Activated naive CD8-positive, alpha-beta T cell treated with anti-CD3 and anti-CD28 coated beads for 36 hours (primary cell): ENCODE data around the gene MACROD1. TPM values are rescaled to one million over a fixed set of nuclear protein-coding genes. Genes with fewer than 3 reads are reported as not detected.
"Not testable (repeated sequence)": the region's sequence is repeated elsewhere in the genome, so short reads cannot be mapped to it uniquely, and the experiment has no call there.

Experiments used
- DNase-seq: peaks from one replicate; pipeline ENCODE4 v3.0.0; 2021
- H3K27ac Mint-ChIP-seq: one replicate; pipeline ENCODE4 v1.8.0; 2022; ENCODE audit warnings: mild to moderate bottlenecking, moderate library complexity, mixed read lengths
- H3K27me3 Mint-ChIP-seq: one replicate; pipeline ENCODE4 v1.8.0; 2022; ENCODE audit warnings: mild to moderate bottlenecking, mixed read lengths
- H3K36me3 Mint-ChIP-seq: one replicate; pipeline ENCODE4 v1.8.0; 2021; ENCODE audit warnings: mild to moderate bottlenecking, mixed read lengths
- H3K4me1 Mint-ChIP-seq: one replicate; pipeline ENCODE4 v1.8.0; 2021; ENCODE audit warnings: mixed read lengths
- H3K4me3 Mint-ChIP-seq: one replicate; pipeline ENCODE4 v1.8.0; 2022; ENCODE audit warnings: mild to moderate bottlenecking, moderate library complexity, mixed read lengths
- H3K9me3 Mint-ChIP-seq: one replicate; pipeline ENCODE4 v1.8.0; 2022; ENCODE audit warnings: mixed read lengths
- total RNA-seq, 2 experiments: library from RNA; stranded (reverse); gene quantifications; one replicate each; pipeline ENCODE4 v1.2.3, GENCODE V29; 2021

The MACROD1 gene
- total RNA-seq, 2 experiments from 2014 or later, result 27.6 to 29.6 TPM

DNA sequence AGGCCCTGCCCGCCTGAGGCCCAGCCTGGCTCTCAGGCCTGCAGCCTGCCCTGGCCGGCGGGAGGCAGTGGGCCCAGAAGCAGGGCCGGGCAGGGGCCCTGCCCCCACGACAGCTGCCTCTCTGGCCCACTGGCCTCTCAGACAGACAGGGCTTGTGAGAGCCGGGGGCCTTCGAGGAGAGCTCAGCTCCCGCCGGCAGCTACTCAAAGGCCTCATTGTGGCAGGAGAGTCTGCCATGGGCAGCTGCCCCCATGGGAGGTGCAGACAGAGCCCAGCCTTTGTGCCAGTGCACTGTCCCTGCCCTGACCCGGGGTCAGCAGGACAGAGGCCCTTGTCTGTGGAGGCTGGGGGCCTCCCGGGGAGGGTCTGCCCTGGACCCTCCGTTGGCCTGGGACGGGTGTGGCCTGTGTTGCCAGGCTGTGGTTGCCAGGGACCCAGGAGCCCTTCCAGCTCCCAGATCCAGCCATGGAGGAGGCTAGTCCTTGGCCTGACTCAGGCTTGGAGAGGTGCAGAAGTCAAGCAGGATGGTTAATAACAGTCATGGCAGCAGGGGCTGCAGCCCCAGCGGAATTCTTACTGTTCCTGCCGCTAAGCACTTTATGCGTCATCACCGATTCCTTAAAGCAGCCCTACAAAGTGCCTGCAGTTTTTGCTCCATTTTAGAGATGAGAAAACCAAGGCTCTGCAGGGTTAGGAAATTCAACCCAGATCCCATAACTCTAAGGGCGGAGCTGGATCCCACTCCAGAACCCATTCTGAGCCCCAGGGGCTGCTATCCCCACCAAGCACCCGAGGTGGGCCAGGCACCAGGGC, 117.7 kb downstream of the MACROD1 start:
- Mint-ChIP-seq H3K27ac (no peak overlapping the region), H3K4me1 (no peaks in the 10 kb centered on the region), H3K27me3 (no peaks in the 10 kb centered on the region), H3K36me3 (no peaks in the 10 kb centered on the region), H3K9me3 (no peaks in the 10 kb centered on the region), H3K4me3 (no peak overlapping the region)
- no peak for DNase-seq

DNA sequence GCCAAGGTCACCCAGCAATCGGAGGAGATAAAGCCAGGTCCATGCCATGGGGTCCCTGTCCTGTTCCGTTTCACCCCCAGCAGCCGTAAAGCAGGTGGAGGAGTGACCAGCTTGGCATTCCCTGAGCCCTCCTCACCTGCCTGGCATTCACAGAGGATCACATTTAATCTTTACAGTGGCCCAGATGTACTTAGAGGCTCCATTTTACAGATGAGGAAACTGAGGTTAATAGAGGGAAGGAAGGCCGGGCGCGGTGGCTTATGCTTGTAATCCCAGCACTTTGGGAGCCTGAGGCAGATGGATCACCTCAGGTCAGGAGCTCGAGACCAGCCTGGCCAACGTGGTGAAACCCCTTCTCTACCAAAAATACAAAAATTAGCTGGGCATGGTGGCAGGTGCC, 118.5 kb downstream of the MACROD1 start:
- H3K4me1 Mint-ChIP-seq, DNase-seq, H3K9me3 Mint-ChIP-seq, H3K36me3 Mint-ChIP-seq, H3K27ac Mint-ChIP-seq, H3K4me3 Mint-ChIP-seq, H3K27me3 Mint-ChIP-seq: not testable (repeated sequence)

DNA sequence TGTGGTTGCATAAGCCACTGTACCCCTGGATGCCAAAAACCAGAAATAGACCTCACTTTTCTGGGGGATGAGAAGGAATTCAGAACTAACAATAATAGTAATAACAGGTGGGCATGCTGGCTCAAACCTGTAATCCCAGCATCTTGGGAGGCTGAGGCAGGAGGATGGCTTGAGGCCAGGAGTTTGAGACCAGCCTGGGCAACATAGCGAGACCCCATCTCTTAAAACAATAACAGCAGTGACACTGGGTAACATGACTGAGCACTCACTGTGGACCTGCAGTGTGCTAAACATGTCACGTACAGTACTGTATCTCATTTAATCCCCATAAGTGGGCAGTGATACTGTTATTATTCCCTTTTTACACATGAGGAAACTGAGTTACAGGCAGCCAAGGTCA, 120.2 kb downstream of the MACROD1 start:
- H3K4me3 Mint-ChIP-seq, result no peak overlapping the region
- DNase-seq, result no peak
- no peaks in the 10 kb centered on the region for H3K9me3 Mint-ChIP-seq
- H3K27me3 Mint-ChIP-seq, result peaks cover 2% of the 10 kb centered on the region
- no peak overlapping the region for H3K27ac Mint-ChIP-seq
- no peaks in the 10 kb centered on the region for H3K36me3 Mint-ChIP-seq
- H3K4me1 Mint-ChIP-seq, result no peaks in the 10 kb centered on the region

DNA sequence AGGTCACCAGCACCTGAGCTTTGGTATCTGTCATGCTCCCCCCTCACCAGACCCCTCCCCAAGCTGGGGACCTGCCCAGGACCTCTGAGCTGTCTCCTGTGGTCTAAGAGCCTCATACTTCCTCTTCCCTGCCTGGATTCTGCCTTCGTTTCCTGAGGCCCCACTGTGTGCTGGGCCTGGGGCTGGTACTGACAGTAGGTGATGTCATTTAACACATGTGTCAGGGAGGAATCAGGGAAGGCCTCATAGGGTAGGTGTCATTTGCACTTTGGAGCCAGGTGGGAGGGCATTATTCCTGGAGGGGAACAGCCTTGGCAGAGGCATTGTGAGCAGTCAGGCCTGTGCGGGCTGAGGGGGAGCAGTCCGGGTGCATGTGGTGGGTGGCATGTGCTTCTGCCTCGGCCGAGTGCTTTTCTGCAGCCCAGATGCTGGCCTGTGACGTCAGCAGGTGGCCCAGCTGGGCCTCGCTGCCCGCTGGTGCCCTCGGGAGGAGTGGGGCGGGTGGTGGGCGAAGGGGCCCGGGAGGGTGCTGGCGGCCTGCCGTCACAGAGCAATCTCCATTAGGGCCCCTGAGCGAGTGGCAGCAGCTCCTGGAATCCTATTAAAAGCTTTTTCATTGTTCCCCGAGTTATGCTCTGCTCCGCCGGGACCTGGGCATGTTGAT, 121.1 kb downstream of the MACROD1 start:
- no peaks in the 10 kb centered on the region for H3K4me1 Mint-ChIP-seq
- H3K27ac Mint-ChIP-seq, result no peak overlapping the region
- no peak for DNase-seq
- no peak overlapping the region for H3K4me3 Mint-ChIP-seq
- H3K36me3 Mint-ChIP-seq, result no peaks in the 10 kb centered on the region
- peaks cover 11% of the 10 kb centered on the region for H3K27me3 Mint-ChIP-seq
- no peaks in the 10 kb centered on the region for H3K9me3 Mint-ChIP-seq

DNA sequence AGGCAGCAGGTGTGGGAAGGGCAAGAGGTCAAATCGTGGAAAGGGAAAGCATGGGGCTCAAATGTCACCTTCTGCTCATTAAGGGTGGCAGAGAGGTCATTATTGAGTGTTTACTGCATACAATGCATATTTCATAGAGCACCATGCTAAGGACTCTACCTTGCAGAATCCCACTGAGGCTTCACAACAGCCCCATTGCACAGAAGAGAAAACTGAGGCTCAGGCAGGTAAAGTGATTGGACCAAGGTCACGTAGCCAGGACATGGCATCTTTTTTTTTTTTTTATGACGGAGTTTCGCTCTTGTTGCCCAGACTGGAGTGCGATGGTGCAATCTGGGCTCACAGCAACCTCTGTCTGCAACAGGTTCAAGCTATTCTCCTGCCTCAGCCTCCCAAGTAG, 122.4 kb downstream of the MACROD1 start:
- no peak overlapping the region for H3K27ac Mint-ChIP-seq

DNA sequence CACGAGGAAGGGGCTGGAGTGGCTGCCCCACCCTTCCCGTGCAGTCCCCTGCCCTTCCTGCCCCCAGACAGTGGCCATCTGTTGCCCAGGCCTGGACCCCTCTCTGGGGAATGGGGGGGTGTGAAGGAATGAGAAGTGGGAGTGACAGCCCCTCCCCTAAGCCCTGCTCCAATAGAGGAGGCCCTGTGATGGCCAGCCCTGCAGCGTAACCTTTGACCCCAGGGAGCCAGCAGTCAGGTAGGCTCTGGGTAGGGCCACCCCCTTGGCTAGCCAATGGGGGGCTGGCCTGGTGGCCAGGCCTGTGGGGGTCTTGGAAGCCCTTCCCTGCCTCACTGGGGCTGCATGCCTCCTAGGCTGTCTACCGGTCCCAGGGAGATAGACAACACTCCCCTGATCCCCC, 123.6 kb downstream of the MACROD1 start:
- Mint-ChIP-seq H3K27ac (no peak overlapping the region), H3K27me3 (peaks cover 20% of the 10 kb centered on the region), H3K36me3 (no peaks in the 10 kb centered on the region), H3K4me3 (no peak overlapping the region), H3K4me1 (no peaks in the 10 kb centered on the region), H3K9me3 (no peaks in the 10 kb centered on the region)
- DNase-seq, result no peak

More for the DNA sequence above, 122.4 kb downstream of the MACROD1 start:
- Mint-ChIP-seq H3K4me3 (no peak overlapping the region), H3K27me3 (peaks cover 12% of the 10 kb centered on the region), H3K36me3 (no peaks in the 10 kb centered on the region), H3K4me1 (no peaks in the 10 kb centered on the region), H3K9me3 (no peaks in the 10 kb centered on the region)
- DNase-seq, result no peak

DNA sequence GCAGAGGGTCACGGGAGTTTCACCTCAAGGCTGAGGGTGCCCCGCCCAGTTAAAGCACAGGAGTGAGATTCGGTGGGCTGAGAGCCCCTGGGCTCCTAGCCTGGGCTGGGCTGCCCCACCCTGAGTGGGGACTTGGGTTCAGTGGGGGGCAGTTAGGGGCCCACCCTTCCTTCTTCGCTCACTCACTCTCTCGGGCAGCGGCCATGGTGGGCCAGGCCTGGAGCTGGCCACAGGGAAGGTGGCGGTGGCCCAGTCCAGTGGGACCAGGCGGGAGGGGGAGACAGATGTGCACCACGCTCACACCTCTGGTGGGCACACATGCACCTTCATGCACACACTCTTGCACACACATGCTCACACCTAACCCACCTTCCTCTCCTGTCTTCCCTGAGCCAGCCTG, 124.1 kb downstream of the MACROD1 start:
- H3K36me3 Mint-ChIP-seq, result no peaks in the 10 kb centered on the region
- no peaks in the 10 kb centered on the region for H3K9me3 Mint-ChIP-seq
- DNase-seq, result no peak
- H3K27ac Mint-ChIP-seq, result no peak overlapping the region
- no peaks in the 10 kb centered on the region for H3K4me1 Mint-ChIP-seq
- H3K4me3 Mint-ChIP-seq, result no peak overlapping the region
- H3K27me3 Mint-ChIP-seq, result peaks cover 23% of the 10 kb centered on the region

DNA sequence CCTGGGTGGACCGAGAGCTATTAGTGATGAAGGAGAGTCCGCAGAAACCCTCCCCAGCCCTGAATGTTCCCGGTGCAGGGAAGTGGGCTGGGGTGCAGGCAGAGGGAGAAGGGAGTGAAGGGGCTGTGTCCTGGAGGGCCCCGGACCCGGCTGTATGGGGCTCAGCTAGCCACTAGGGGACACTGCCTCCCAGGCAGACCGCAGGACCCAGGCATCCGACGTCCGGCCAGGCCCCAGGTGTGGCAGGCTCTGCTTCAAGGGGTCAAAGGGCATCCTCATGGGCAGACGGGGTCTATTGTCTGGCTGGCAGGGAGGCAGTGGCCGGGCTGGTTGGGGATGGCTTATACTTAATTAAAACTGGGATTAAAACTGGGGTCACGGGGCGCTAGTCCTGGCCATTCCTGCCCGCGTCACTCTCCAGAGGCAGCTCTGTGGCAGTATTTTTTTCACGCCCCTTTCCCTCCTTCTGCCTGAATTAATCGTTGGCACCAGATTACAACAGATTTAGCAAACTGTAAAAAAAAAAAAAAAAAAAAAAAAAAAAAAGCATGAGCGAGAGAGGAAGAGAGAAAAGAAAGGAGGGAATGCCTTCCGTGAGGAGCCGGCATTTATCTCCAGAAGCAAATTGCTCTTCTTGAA, 125.1 kb downstream of the MACROD1 start:
- H3K9me3 Mint-ChIP-seq, result no peaks in the 10 kb centered on the region
- no peak overlapping the region for H3K27ac Mint-ChIP-seq
- no peaks in the 10 kb centered on the region for H3K4me1 Mint-ChIP-seq
- no peaks in the 10 kb centered on the region for H3K36me3 Mint-ChIP-seq
- peaks cover 25% of the 10 kb centered on the region for H3K27me3 Mint-ChIP-seq
- no peak for DNase-seq
- H3K4me3 Mint-ChIP-seq, result no peak overlapping the region

DNA sequence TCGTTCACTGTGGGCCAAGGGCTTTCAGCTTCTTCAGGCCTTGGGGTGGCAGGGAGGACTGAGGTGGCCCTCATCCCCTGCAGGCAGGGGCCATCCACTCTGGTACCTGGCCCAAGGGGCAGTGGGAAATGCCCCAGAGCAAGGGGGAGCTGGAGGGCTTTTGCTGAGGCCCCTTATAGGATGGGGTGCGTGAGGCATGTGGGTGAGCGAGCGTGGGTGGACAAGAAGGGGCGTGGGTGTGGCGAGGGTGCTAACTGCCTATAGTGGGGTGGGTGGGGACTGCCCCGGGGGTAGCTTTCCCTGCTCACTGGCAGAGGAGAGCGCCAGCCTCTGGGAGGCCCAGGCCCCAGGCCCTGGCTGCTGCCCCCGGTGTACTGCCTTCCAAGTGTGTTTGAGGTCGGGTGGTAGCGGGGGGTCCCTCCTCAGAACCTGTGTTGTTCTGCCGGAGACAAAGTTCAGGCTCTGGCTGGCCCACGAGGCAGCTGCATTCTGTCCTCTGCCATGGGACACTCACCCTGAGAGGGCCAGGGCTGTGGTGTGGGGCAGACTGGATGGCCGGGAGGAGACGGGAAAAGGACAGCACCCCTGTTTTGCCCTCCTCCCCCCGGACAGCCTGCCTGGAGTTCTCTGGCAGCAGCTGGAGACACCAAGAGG, 126.8 kb downstream of the MACROD1 start:
- Mint-ChIP-seq H3K27me3 (peaks cover 37% of the 10 kb centered on the region), H3K36me3 (no peaks in the 10 kb centered on the region), H3K27ac (no peak overlapping the region), H3K9me3 (no peaks in the 10 kb centered on the region), H3K4me3 (no peak overlapping the region), H3K4me1 (peaks cover 5% of the 10 kb centered on the region)
- no peak for DNase-seq

DNA sequence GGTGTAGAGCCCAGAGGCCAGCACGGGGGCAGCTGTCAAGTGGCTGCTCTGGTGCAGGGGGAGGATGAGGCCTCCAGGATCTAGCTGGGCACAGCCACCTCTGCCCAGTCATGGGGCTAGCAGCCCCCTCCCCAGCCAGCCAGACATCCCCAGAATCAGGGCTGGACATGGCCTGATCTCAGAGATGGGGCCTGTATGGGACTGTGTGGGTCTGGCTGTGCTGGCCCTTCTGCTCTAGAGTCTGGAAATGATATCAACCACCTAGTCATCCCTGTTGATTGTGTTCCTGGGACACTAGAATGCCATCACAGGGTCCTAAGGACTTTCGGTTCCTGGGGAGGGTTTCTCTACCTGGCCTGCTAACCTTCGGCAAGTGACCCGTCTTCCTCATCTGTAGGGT, 127.4 kb downstream of the MACROD1 start:
- H3K36me3 Mint-ChIP-seq, result no peaks in the 10 kb centered on the region
- no peak for DNase-seq
- H3K4me1 Mint-ChIP-seq, result peaks cover 5% of the 10 kb centered on the region
- no peak overlapping the region for H3K27ac Mint-ChIP-seq
- no peaks in the 10 kb centered on the region for H3K9me3 Mint-ChIP-seq
- peaks cover 40% of the 10 kb centered on the region for H3K27me3 Mint-ChIP-seq
- H3K4me3 Mint-ChIP-seq, result no peak overlapping the region

DNA sequence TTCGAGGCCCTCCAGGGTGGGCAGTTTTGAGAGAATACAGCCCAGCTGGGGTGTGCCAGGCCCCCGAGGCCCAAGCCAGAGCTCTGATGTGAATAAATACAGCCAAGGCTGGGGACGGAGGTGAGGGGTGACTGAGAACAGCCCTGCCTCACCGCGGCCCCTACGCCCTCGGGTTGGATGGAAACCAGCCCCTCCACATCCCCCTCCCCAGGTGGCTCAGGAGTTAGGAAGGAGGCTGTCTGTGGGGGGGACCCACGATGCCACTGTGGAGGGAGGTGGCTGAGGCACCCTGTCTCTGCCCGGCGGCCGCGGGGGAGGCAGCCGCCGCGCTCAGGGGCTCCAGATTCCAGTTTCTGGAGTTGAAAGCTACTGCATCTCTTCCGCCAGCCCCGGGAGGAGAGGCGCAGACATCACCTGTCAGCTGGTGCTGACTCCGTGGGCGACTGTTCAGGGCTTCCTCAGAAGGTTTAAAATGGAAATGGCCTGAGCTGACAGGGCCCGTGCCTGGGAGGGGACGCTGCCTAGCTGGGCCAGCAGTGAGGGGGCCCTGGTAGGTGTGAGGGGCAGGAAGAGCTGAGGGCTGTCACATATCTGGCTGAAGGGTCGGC, 128.8 kb downstream of the MACROD1 start:
- DNase-seq, result no peak

DNA sequence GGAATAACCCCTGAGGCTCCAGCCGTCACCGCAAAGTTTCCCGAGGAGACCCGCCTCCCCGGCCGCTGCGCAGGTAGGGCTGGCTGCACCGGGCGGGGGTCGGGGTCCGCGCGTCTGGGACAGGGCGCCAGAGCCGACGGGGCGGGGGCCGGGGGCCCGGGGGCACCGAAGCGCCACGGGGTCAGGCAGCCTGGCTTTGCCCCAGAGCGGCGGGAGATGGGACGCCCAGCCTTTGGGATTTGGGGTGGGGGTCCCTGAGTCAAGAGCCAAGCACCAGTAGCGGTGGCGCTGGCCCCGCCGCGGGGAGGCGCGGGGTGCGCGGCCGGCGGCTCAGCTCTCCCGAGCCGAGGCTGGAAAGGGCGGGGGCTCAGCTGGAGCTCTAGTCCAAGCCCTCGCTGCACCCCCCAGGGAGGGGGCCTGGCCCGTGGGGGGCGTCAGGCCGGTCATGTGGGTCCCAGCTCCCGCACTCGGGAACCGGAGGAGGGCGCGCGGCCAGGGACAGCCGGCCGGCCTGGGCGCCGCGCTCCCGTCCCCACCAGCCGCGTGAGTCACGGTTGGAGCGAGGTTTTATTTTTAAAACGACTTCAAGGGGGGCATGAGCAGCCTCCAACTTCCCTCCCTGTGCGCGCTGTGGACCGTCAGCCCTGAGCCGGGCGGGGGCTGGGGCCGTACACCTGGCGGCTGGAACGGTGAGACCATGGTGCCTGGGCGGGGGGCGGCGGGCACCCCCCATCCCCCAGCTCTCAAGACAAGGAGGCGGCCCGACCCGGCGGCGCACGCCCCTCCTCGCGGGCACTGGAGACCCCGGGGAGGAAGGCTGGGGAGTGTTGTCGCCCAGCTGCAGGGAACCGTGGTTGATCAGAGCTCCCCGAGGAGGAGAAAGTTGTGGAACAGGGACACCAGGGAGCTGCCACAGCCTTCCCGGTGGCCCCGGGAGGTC, 129.6 kb downstream of the MACROD1 start:
- Mint-ChIP-seq H3K4me3 (no peak overlapping the region), H3K9me3 (no peaks in the 10 kb centered on the region), H3K27ac (no peak overlapping the region), H3K4me1 (peaks cover 5% of the 10 kb centered on the region), H3K36me3 (no peaks in the 10 kb centered on the region), H3K27me3 (peaks cover 48% of the 10 kb centered on the region)
- DNase-seq, result peak; percentile 22

More for the DNA sequence above, 128.8 kb downstream of the MACROD1 start:
- Mint-ChIP-seq H3K27ac (no peak overlapping the region), H3K36me3 (no peaks in the 10 kb centered on the region), H3K27me3 (peaks cover 48% of the 10 kb centered on the region), H3K4me1 (peaks cover 5% of the 10 kb centered on the region), H3K9me3 (no peaks in the 10 kb centered on the region), H3K4me3 (no peak overlapping the region)

DNA sequence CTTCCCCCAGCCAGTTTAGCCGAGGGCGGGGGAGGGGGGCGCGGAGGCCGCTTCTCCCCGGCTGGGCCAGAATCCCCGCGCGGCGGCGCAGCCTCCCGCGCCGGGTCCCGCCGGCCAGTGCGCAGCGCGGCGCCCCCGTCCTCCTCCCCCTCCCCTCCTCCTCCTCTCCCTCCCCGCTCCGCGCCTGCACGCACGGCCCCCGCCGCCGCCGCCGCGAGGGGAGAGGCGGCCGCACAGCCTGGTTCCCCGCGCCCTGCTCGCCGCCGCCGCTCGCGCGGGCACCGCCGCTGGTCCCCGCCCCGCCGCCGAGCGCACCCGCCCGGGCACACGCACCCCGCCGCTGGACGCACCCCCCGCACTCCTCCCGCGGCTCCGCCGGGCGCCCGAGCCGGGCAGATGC, 130.3 kb downstream of the MACROD1 start, which contains the start of gene FLRT1:
FLRT1 (plus strand) TSS at position 356 of the 400 bp plus-strand sequence. CDS start 80,337 bp downstream, outside the sequence.
- no peaks in the 10 kb centered on the region for H3K36me3 Mint-ChIP-seq
- peaks cover 47% of the 10 kb centered on the region for H3K27me3 Mint-ChIP-seq
- H3K27ac Mint-ChIP-seq, result no peak within 1 kb of the TSS
- no peaks in the 10 kb centered on the region for H3K9me3 Mint-ChIP-seq
- peak within 1 kb of the TSS; percentile 61 for H3K4me3 Mint-ChIP-seq
- peaks cover 5% of the 10 kb centered on the region for H3K4me1 Mint-ChIP-seq
- DNase-seq, result no peak

DNA sequence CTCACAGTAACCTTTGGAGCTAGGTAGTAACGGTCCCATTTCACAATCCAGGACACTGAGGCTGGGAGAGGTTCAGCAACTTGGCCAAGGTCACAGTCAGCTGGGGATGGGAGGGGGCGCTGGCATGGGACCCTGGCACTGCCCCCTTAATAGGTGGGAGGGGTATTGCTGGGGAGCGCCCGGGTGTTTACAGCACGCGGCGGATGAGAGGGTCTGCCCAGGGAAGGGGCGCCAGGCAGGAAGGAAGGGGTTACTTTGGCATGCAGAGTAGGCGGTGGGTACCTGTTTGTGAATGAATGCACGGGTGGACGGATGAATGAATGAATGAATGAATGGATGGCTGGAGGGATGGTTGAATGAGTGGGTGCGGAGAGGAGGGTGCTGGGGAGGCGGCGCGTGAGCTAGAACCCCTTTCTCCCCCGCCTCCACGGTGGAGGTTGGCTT, 130.8 kb downstream of the MACROD1 start:
- H3K27me3 Mint-ChIP-seq, result peaks cover 47% of the 10 kb centered on the region
- no peak for DNase-seq
- no peak overlapping the region for H3K27ac Mint-ChIP-seq
- peak overlapping the region; percentile 61 for H3K4me3 Mint-ChIP-seq
- H3K36me3 Mint-ChIP-seq, result no peaks in the 10 kb centered on the region
- H3K9me3 Mint-ChIP-seq, result no peaks in the 10 kb centered on the region
- peaks cover 5% of the 10 kb centered on the region for H3K4me1 Mint-ChIP-seq
